Camera-type eye (tissue), 1 donor: ENCODE measurements around the gene COQ10A. TPM values are rescaled to one million over a fixed set of nuclear protein-coding genes. Genes with fewer than 3 reads are reported as not detected.

Source experiments
- total RNA-seq: library from RNA; depleted of rRNA; stranded (reverse); fragments of >200 nt; gene quantifications from one replicate; pipeline ENCODE4 v1.2.3, GENCODE V29; 2014

COQ10A gene
- 17.2 TPM for total RNA-seq

GRCh38 chr12:56266693-56267442 is at the start of gene COQ10A:
TSS of gene COQ10A (plus strand) at chr12:56266942. CDS start at chr12:56267119, 177 bp downstream.

GRCh38 chr12:56221757-56222530 is 44.8 kb upstream of the COQ10A start, which contains the start of gene RNF41:
TSS of gene RNF41 (minus strand) at chr12:56221922. CDS start at chr12:56214047, 7,875 bp downstream.

DNA sequence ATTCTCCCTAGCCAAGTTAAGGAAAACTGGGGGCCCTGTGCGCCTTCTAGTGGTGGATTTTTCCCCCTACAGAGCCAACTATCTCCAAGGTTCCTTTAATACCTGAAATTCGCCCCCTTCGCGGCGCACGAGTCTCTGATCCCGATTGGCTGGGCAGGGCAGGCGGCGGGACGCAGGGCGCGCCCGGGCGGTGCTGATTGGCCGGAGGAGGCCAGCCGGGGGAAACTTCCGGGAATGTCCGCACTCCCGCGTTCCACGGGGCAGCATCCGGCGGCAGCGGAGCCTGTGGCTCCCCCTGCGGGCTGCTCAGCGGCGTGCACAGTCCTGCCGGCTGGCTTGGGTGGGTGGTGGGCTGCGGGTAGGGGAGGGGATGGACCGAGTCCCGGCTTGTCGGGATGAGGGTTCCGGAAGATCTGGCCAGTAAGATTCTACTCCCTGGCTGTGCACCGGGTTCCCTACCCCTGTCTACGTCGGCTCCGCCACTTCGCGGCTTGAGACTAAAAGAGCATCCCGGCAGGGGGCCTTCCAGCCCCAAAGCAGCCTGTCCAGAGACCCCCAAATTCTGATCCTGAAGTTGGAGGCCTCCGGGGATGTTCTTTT is 42.5 kb upstream of the COQ10A start, which contains the start of gene NABP2:
TSS of gene NABP2 (plus strand) at position 241 of the 600 bp plus-strand sequence. CDS start 515 bp downstream, outside the sequence.

DNA sequence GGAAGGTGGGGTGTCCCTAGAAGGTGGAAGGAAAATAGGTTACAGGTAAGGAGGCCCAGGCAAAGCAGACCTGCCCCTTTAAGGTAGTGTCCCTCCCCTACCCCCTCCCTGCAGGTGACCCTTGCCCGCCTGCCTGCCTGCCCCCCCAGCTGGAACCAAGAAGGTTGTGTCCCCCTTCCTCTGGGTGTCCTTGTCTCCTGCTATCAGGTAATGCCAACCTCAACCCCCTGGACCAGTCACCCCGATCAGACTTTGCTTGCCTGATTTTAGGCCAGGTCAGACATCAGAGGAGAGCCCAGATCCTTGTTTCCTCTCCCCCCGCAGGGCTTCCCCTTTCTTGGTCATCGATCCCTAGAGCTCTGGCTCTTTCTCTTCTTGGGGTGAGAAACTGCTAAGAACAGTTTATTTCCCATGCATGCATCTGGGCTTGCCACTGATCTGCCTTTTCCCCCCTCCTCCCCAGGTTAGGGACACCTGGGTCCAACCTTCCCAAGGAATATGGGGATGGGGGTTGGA is 36.8 kb upstream of the COQ10A start, which contains the start of gene SLC39A5:
TSS of gene SLC39A5 (plus strand) at position 136 of the 516 bp plus-strand sequence. CDS start 1,224 bp downstream, outside the sequence.

DNA sequence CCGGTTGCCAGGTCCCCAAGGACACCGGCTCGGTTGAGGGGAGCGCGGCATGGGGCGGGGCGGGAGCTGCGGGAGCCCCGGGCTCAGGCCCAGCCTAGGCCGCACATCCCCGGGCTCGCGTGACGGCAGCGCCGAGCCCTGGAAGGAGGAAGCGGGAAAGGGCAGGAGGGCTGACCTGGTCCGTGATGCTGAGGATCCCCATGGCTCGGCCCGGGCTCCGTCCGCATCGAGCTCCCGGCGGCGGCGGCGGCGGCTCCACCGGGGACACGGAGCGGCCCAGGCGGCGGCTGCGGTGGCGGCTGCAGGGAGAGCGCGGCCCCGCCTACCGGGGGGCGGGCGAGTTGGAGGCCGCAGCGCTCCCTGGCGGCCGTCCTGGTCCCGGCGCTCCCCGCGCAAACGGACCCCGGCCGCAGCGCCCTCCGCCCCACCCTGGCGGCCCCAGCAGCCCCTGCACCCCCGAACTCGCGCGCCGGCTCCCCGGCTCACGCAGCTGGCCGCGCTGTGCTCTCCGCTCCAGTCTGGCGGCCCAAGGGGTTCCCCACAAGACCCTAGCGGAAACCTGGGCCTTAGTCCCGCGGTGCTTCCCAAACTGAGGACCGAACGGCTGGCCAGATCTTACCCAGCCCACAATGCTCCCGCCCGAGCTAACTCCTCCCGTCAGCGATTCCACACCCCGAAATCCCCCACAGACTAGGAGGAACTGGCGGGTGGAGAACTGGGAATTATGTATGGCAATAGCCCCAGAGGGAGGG is 8.5 kb upstream of the COQ10A start, which contains the start of gene ANKRD52:
TSS of gene ANKRD52 (minus strand) at position 317 of the 752 bp plus-strand sequence. CDS start at position 202, 115 bp downstream.

GRCh38 chr12:56299853-56300643 is 33.3 kb downstream of the COQ10A start, which contains the start of gene CS:
TSS of gene CS (minus strand) at chr12:56300330. CDS start at chr12:56300201, 129 bp downstream.

DNA sequence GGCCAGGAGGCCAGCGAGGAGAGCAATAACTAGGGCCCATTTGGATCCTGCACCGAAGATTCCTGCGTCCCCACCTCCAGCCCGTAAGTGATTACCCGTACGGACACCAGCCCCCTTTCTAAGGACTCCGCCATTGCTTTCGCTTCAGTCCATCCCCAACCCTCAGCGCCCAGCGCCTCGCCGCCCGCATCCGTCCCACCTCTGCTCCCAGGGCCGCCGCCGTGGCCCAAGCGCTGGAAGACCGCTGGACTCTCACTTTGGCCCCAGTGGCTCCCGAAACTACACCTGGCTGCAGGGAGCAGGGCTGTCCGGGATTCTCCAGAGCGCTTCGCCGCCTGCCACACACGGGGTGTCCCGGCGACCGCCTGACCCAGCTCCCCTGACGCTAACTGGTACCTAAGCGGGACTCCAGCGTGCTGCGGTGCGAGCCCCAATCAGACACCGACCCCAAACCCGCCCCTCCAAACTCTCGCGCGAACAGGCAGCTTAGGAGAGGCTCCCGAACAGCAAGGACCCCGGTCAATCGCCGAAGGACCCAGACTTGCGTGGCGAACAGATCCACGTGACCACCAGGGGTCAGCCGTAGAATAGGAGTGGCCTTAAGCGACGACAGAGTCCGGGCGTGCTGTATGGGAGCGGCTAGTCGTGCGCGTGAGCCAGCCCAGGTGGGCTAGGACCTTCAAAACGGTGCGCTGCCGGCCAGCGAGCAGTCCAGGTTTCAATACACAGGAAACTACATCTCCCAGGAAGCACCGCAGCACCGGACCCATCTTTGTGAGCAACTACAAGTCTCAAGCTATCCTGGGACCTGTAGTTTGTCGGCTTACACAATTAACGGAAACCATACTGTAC is 49.1 kb downstream of the COQ10A start, which contains the start of gene CNPY2:
TSS of gene CNPY2 (minus strand) at position 367 of the 852 bp plus-strand sequence. CDS start 771 bp downstream, outside the sequence.

Other genes starting within 250 kb of the COQ10A start
- 6.3 TPM for gene IKZF4, start 245.9 kb upstream of the COQ10A start, total RNA-seq
- gene RPS26, start 225.0 kb upstream of the COQ10A start, total RNA-seq, result 457 TPM
- gene ERBB3, start 186.8 kb upstream of the COQ10A start, total RNA-seq, result 28.4 TPM
- gene PA2G4, start 162.4 kb upstream of the COQ10A start, total RNA-seq, result 85.4 TPM
- gene RPL41, start 150.3 kb upstream of the COQ10A start, total RNA-seq, result 774 TPM
- 9.2 TPM for gene ZC3H10, start 148.7 kb upstream of the COQ10A start, total RNA-seq
- 59.4 TPM for gene ESYT1, start 138.7 kb upstream of the COQ10A start, total RNA-seq
- gene MYL6B, start 114.4 kb upstream of the COQ10A start, total RNA-seq, result 153 TPM
- gene MYL6, start 108.6 kb upstream of the COQ10A start, total RNA-seq, result 753 TPM
- gene SMARCC2, start 77.5 kb upstream of the COQ10A start, total RNA-seq, result 116 TPM
- 79.0 TPM for gene RNF41, start 45.0 kb upstream of the COQ10A start, total RNA-seq
- 25.8 TPM for gene NABP2, start 42.6 kb upstream of the COQ10A start, total RNA-seq
- 2.4 TPM for gene SLC39A5, start 36.9 kb upstream of the COQ10A start, total RNA-seq
- 22.9 TPM for gene ANKRD52, start 8.6 kb upstream of the COQ10A start, total RNA-seq
- 109 TPM for gene CS, start 33.4 kb downstream of the COQ10A start, total RNA-seq
- 76.5 TPM for gene CNPY2, start 49.0 kb downstream of the COQ10A start, total RNA-seq
- 64.0 TPM for gene PAN2, start 67.1 kb downstream of the COQ10A start, total RNA-seq
- gene IL23A, start 71.9 kb downstream of the COQ10A start, total RNA-seq, result 0.71 TPM
- gene STAT2, start 93.2 kb downstream of the COQ10A start, total RNA-seq, result 152 TPM
- not detected for gene APOF, start 95.9 kb downstream of the COQ10A start, total RNA-seq
- 24.6 TPM for gene TIMELESS, start 182.5 kb downstream of the COQ10A start, total RNA-seq
- gene MIP, start 187.7 kb downstream of the COQ10A start, total RNA-seq, result 303 TPM
- gene SPRYD4, start 201.6 kb downstream of the COQ10A start, total RNA-seq, result 2.8 TPM
- 4.1 TPM for gene GLS2, start 221.2 kb downstream of the COQ10A start, total RNA-seq